GM12878 (cell line): Measurements from ENCODE around the gene MIPOL1. TPM values are rescaled to one million over a fixed set of nuclear protein-coding genes. Genes with fewer than 3 reads are reported as not detected.
"Not testable (repeated sequence)": the region's sequence is repeated elsewhere in the genome, so short reads cannot be mapped to it uniquely, and the experiment has no call there.

Experiments used
- ATAC-seq: fragments of 200-7000 bp; cut with Tn5 transposase; 3 replicates; pipeline ENCODE4 v1.9.1; 2020; ENCODE audit warnings: mild to moderate bottlenecking, moderate library complexity
- BruUV-seq: library from RNA; stranded (reverse); fragments of 400-500 nt; replicated peaks from 2 replicates; lab custom pipeline; 2021; lab: Mats Ljungman, UMichigan
- CTCF ChIA-PET: fragments of 300-600 bp; sonication (Branson Sonifier 250); formaldehyde crosslinking; extraction: SDS; loops from one replicate; lab custom pipeline; 2021; ENCODE audit warnings: inconsistent platforms; lab: Yijun Ruan, JAX
- POLR2A ChIA-PET: fragments of 350-600 bp; formaldehyde crosslinking; extraction: SDS; loops from one replicate; lab custom pipeline; 2021; ENCODE audit warnings: inconsistent platforms; lab: Charles Lee
- RAD21 ChIA-PET: fragments of 300-600 bp; sonication (Branson Sonifier 250); formaldehyde crosslinking; loops from one replicate; lab custom pipeline; 2023; ENCODE audit warnings: antibody characterized with exemption; ENCODE audit not compliant: unreplicated experiment; lab: Charles Lee
- SMC1A ChIA-PET: fragments of 300-600 bp; sonication (Branson Sonifier 250); formaldehyde crosslinking; loops from one replicate; lab custom pipeline; 2023; ENCODE audit not compliant: unreplicated experiment, uncharacterized antibody; lab: Charles Lee
- DNase-seq: peaks from one replicate; pipeline ENCODE4 v3.0.0-alpha.2; 2011; ENCODE audit warnings: low read depth, low spot score
- FAIRE-seq: peaks from 3 replicates; lab custom pipeline; 2011; peaks lifted over from hg19 to GRCh38; lab: Jason Lieb, UNC
- H2AFZ ChIP-seq: 2 replicates; pipeline ENCODE4 v1.6.0; 2011; ENCODE audit warnings: low read depth, low read length, control low read depth; ENCODE audit not compliant: control insufficient read depth
- H3K27ac ChIP-seq: 2 replicates; pipeline ENCODE4 v1.5.1; 2011; ENCODE audit warnings: control low read depth; ENCODE audit not compliant: control insufficient read depth, insufficient read depth
- H3K27me3 ChIP-seq, 2 experiments: replicated peaks in 1 of 2; 2 replicates each; pipeline versions ENCODE4 v1.6.0 to v1.6.1; 2011; ENCODE audit warnings: low read length in 1 of 2; ENCODE audit not compliant: control insufficient read depth in 2 of 2, insufficient read depth in 2 of 2
- H3K36me3 ChIP-seq, 2 experiments: 2 replicates each; pipeline ENCODE4 v1.5.1; 2011; ENCODE audit warnings: low read length in 1 of 2; ENCODE audit not compliant: control insufficient read depth in 2 of 2, insufficient read depth in 2 of 2
- H3K4me1 ChIP-seq: 2 replicates; pipeline ENCODE4 v1.6.1; 2011; ENCODE audit warnings: mild to moderate bottlenecking, low read length, moderate library complexity, mixed read lengths; ENCODE audit not compliant: control insufficient read depth, insufficient read depth
- H3K4me2 ChIP-seq: 2 replicates; pipeline ENCODE4 v1.6.0; 2011; ENCODE audit warnings: control low read depth; ENCODE audit not compliant: control insufficient read depth, insufficient read depth
- H3K4me3 ChIP-seq: fragments of 200-600 bp; sonication (generic); 2 replicates; pipeline ENCODE4 v1.5.1; 2016
- H3K79me2 ChIP-seq: 2 replicates; pipeline ENCODE4 v1.6.0; 2011; ENCODE audit warnings: low read length; ENCODE audit not compliant: control insufficient read depth, insufficient read depth
- H3K9ac ChIP-seq: 2 replicates; pipeline ENCODE4 v1.8.0; 2011; ENCODE audit warnings: low read length, control low read depth, mixed read lengths; ENCODE audit not compliant: control insufficient read depth, insufficient read depth
- H3K9me3 ChIP-seq: replicated peaks from 3 replicates; pipeline ENCODE4 v1.5.1; 2011; ENCODE audit warnings: mild to moderate bottlenecking, low read length; ENCODE audit not compliant: control insufficient read depth, insufficient read depth
- H4K20me1 ChIP-seq: 2 replicates; pipeline ENCODE4 v1.6.0; 2011; ENCODE audit not compliant: control insufficient read depth, insufficient read depth
- ASH2L ChIP-seq: fragments of 300-600, 200-600 bp; sonication (generic); IDR thresholded peaks from 2 replicates; pipeline ENCODE4 v1.6.1; 2017; ENCODE audit warnings: low read depth, mild to moderate bottlenecking, borderline replicate concordance
- HDGF ChIP-seq: fragments of 450-650 bp; IDR thresholded peaks from 2 replicates; pipeline ENCODE4 v1.6.1; 2016; ENCODE audit warnings: antibody characterized with exemption
- IKZF2 ChIP-seq, 2 experiments: fragments of 450-650 bp; IDR thresholded peaks; 2 replicates each; pipeline ENCODE4 v1.6.1; 2017; ENCODE audit warnings: mild to moderate bottlenecking in 2 of 2, moderate library complexity in 2 of 2
- MEF2B ChIP-seq: fragments of 450-650 bp; IDR thresholded peaks from 2 replicates; pipeline ENCODE4 v1.6.1; 2018; ENCODE audit warnings: mild to moderate bottlenecking, moderate library complexity; ENCODE audit not compliant: partially characterized antibody, poor library complexity, severe bottlenecking
- NR2C1 ChIP-seq: fragments of 450-650 bp; IDR thresholded peaks from 2 replicates; pipeline ENCODE4 v1.6.1; 2017; ENCODE audit warnings: antibody characterized with exemption, mild to moderate bottlenecking, moderate library complexity
- PAX5 ChIP-seq: IDR thresholded peaks from 2 replicates; pipeline ENCODE4 v1.6.1; 2011; ENCODE audit warnings: low read depth, low read length, borderline replicate concordance
- TCF7 ChIP-seq: IDR thresholded peaks from 2 replicates; pipeline ENCODE4 v1.6.1; 2014; ENCODE audit warnings: antibody characterized with exemption, borderline replicate concordance
- WGBS: methylation state at CpG from one replicate; pipeline ENCODE4 v1.1.6; 2016; ENCODE audit warnings: low lambda C conversion rate; ENCODE audit not compliant: insufficient replicate concordance, insufficient coverage; ENCODE audit errors: missing lambda C conversion rate; 5-methylcytosine and 5-hydroxymethylcytosine counted together
- in situ Hi-C: fragments of 300-500 bp; cut with MboI; formaldehyde crosslinking; loops from 9 replicates; pipeline ENCODE4 v1.14.3; 2018; ENCODE audit warnings: mixed read lengths
- intact Hi-C: fragments of 100-400 bp; cut with micrococcal nuclease; formaldehyde crosslinking; loops from one replicate; pipeline ENCODE4 v1.14.2; 2022; ENCODE audit not compliant: unreplicated experiment
- polyA plus RNA-seq, 11 experiments: library from polyadenylated mRNA; depleted of rRNA in 4 of 11; unstranded in 6 of 11; stranded (reverse) in 5 of 11; fragments of >200 nt; fragmentation: Nextera tagmentation in 4 of 11; fragmentation: Illumina TruSeq in 1 of 11; extraction: Ambion mirVana in 4 of 11; extraction: Trizol in 1 of 11; gene quantifications; 1 replicate in 1 of 11; 2 replicates in 10 of 11; pipeline versions ENCODE4 v1.2.1 to v1.2.3, GENCODE V29; 2011 to 2016; ENCODE audit warnings: inconsistent platforms in 2 of 11, missing spikeins in 2 of 11, low read depth in 1 of 11
- total RNA-seq, 4 experiments: library from RNA; depleted of rRNA in 3 of 4; stranded (reverse); fragments of >200 nt in 3 of 4; fragmentation: Illumina TruSeq in 1 of 4; extraction: Trizol in 1 of 4; gene quantifications; 2 replicates each; pipeline versions ENCODE4 v1.2.1 to v1.2.3, GENCODE V29; 2013 to 2021
- TF ChIP-seq, protein P1 (sequence below): fragments of 450-650 bp; formaldehyde crosslinking; IDR thresholded peaks from 2 replicates; pipeline ENCODE4 v1.4.0; 2020; ENCODE audit warnings: mild to moderate bottlenecking, moderate library complexity
- TF ChIP-seq, protein P2 (sequence below): IDR thresholded peaks from 2 replicates; pipeline ENCODE4 v1.6.1; 2011; ENCODE audit warnings: borderline replicate concordance, low read depth, mild to moderate bottlenecking, moderate library complexity, mixed read lengths, low read length; ENCODE audit not compliant: insufficient read depth; ENCODE audit errors: extremely low read length

MIPOL1 gene
- total and polyA plus RNA-seq, 10 of the 15 experiments (the other 5 are each of a cell fraction or from before 2014, with no cell fraction given): 0.06 TPM; not detected in 9

DNA sequence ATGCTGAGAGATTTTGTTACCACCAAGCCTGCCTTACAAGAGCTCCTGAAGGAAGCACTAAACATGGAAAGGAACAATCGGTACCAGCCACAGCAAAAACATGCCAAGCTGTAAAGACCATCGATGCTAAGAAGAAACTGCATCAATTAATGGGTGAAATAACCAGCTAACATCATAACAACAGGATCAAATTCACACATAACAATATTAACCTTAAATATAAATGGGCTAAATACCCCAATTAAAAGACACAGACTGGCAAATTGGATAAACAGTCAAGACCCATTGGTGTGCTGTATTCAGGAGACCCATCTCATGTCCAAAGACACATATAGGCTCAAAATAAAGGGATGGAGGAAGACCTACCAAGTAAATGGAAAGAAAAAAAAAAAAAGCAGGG is 8.0 kb upstream of the MIPOL1 start:
- RAD21 ChIA-PET, H2AFZ ChIP-seq, FAIRE-seq, H3K4me3 ChIP-seq, H3K27me3 ChIP-seq, H3K4me2 ChIP-seq, H4K20me1 ChIP-seq, H3K9me3 ChIP-seq, BruUV-seq, POLR2A ChIA-PET, ATAC-seq, H3K79me2 ChIP-seq, DNase-seq, SMC1A ChIA-PET, H3K27ac ChIP-seq, H3K36me3 ChIP-seq, intact Hi-C loops, H3K9ac ChIP-seq, H3K4me1 ChIP-seq, in situ Hi-C loops: not testable (repeated sequence)
- CTCF ChIA-PET: interaction anchor here (0.6 kb wide), 1 partner anchor 9 kb away, joined by 3 read pairs; no protein-coding TSS in a partner anchor
- WGBS: 15% methylated on average over 2 of the region's 2 CpGs

DNA sequence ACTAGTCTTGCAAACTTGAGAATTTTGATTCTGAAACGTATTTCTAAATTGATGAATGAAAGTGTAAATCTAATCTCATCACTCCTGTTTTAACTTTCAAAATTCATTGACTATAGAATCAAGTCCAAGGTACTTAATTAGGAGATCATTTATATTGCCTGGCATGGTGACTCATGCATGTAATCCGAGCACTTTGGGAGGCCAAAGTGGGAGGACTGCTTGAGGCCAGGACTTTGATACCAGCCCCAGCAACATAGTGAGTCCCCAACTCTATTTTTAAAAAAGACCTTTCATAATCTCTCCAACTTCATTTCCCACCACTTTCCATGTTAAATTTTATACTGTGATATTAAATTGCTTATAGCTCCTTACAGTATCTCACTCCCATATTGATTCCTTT is 3.0 kb upstream of the MIPOL1 start:
- ChIA-PET POLR2A (no interaction called here), RAD21 (no interaction called here), SMC1A (no interaction called here), CTCF (no interaction called here)
- no peaks in the 10 kb centered on the region for H3K4me1 ChIP-seq
- H3K79me2 ChIP-seq: no peaks in the 10 kb centered on the region
- no TSS peak for BruUV-seq
- DNase-seq (no peak), ATAC-seq (no peak), FAIRE-seq (no peak)
- in situ Hi-C loops: no loop called here
- no peak overlapping the region for H2AFZ ChIP-seq
- no peak overlapping the region for H3K4me3 ChIP-seq
- no peaks in the 10 kb centered on the region for H3K27me3 ChIP-seq
- H3K4me2 ChIP-seq: no peak overlapping the region
- no peak overlapping the region for H3K9ac ChIP-seq
- WGBS: 0% methylated on average over 2 of the region's 2 CpGs
- H3K9me3 ChIP-seq: no peaks in the 10 kb centered on the region; the same call in 2 of the 3 replicates
- H3K36me3 ChIP-seq: no peaks in the 10 kb centered on the region
- no peaks in the 10 kb centered on the region for H4K20me1 ChIP-seq
- intact Hi-C loops: no loop called here
- no peak overlapping the region for H3K27ac ChIP-seq
- TF ChIP-seq HDGF (no peak), TCF7 (no peak), PAX5 (no peak), MEF2B (no peak), IKZF2 (IDR thresholded peaks at IDR 0.05) (no peak), ASH2L (no peak), NR2C1 (no peak)
- TF ChIP-seq, protein P1, sequence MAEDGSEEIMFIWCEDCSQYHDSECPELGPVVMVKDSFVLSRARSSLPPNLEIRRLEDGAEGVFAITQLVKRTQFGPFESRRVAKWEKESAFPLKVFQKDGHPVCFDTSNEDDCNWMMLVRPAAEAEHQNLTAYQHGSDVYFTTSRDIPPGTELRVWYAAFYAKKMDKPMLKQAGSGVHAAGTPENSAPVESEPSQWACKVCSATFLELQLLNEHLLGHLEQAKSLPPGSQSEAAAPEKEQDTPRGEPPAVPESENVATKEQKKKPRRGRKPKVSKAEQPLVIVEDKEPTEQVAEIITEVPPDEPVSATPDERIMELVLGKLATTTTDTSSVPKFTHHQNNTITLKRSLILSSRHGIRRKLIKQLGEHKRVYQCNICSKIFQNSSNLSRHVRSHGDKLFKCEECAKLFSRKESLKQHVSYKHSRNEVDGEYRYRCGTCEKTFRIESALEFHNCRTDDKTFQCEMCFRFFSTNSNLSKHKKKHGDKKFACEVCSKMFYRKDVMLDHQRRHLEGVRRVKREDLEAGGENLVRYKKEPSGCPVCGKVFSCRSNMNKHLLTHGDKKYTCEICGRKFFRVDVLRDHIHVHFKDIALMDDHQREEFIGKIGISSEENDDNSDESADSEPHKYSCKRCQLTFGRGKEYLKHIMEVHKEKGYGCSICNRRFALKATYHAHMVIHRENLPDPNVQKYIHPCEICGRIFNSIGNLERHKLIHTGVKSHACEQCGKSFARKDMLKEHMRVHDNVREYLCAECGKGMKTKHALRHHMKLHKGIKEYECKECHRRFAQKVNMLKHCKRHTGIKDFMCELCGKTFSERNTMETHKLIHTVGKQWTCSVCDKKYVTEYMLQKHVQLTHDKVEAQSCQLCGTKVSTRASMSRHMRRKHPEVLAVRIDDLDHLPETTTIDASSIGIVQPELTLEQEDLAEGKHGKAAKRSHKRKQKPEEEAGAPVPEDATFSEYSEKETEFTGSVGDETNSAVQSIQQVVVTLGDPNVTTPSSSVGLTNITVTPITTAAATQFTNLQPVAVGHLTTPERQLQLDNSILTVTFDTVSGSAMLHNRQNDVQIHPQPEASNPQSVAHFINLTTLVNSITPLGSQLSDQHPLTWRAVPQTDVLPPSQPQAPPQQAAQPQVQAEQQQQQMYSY (CRISPR knock-in tag): no peak
- TF ChIP-seq, protein P2, sequence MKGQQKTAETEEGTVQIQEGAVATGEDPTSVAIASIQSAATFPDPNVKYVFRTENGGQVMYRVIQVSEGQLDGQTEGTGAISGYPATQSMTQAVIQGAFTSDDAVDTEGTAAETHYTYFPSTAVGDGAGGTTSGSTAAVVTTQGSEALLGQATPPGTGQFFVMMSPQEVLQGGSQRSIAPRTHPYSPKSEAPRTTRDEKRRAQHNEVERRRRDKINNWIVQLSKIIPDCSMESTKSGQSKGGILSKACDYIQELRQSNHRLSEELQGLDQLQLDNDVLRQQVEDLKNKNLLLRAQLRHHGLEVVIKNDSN: no peak
